ENCODE data around the gene ITSN1.
"Not testable (repeated sequence)": the region's sequence is repeated elsewhere in the genome, so short reads cannot be mapped to it uniquely, and the experiment has no call there.

DNA sequence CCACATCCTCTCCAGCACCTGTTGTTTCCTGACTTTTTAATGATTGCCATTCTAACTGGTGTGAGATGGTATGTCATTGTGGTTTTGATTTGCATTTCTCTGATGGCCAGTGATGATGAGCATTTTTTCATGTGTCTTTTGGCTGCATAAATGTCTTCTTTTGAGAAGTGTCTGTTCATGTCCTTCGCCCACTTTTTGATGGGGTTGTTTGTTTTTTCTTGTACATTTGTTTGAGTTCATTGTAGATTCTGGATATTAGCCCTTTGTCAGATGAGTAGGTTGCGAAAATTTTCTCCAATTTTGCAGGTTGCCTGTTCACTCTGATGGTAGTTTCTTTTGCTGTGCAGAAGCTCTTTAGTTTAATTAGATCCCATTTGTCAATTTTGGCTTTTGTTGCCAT is 283.9 kb downstream of the ITSN1 start:
- TF ChIP-seq, protein P1, sequence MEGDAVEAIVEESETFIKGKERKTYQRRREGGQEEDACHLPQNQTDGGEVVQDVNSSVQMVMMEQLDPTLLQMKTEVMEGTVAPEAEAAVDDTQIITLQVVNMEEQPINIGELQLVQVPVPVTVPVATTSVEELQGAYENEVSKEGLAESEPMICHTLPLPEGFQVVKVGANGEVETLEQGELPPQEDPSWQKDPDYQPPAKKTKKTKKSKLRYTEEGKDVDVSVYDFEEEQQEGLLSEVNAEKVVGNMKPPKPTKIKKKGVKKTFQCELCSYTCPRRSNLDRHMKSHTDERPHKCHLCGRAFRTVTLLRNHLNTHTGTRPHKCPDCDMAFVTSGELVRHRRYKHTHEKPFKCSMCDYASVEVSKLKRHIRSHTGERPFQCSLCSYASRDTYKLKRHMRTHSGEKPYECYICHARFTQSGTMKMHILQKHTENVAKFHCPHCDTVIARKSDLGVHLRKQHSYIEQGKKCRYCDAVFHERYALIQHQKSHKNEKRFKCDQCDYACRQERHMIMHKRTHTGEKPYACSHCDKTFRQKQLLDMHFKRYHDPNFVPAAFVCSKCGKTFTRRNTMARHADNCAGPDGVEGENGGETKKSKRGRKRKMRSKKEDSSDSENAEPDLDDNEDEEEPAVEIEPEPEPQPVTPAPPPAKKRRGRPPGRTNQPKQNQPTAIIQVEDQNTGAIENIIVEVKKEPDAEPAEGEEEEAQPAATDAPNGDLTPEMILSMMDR (IDR thresholded peaks at IDR 0.05), result not testable (repeated sequence)
- not testable (repeated sequence) for TF ChIP-seq POLR2A (IDR thresholded peaks at IDR 0.05)
